Measurements from ENCODE around the gene EPHB1.

DNA sequence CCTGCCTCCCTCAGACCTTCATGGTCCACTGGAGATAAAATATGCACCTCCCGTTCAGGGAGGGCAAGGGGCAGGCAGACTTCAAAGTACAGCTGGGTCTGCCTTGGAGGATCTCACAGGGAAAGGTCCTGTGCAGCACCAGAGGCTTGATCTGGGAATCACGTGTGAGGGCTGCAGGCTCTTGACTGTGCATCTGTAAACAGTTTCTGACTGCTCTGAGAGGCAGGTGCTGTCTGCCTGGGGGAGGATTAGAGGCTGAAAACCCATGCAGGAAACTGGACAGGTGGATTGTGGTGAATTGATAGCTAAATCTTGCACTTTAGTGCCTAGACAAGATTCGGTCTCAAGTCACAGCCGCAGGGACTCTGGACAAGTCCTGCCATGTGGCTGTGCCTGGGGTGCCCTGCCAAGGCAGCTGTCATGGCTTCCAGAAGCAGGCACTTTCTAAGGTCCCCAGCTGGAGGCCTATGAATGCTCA is 239.3 kb downstream of the EPHB1 start:
- TF ChIP-seq POLR2A (IDR thresholded peaks at IDR 0.05) (no peak), POLR2AphosphoS5 (IDR thresholded peaks at IDR 0.05) (no peak)
- TF ChIP-seq, protein P1, sequence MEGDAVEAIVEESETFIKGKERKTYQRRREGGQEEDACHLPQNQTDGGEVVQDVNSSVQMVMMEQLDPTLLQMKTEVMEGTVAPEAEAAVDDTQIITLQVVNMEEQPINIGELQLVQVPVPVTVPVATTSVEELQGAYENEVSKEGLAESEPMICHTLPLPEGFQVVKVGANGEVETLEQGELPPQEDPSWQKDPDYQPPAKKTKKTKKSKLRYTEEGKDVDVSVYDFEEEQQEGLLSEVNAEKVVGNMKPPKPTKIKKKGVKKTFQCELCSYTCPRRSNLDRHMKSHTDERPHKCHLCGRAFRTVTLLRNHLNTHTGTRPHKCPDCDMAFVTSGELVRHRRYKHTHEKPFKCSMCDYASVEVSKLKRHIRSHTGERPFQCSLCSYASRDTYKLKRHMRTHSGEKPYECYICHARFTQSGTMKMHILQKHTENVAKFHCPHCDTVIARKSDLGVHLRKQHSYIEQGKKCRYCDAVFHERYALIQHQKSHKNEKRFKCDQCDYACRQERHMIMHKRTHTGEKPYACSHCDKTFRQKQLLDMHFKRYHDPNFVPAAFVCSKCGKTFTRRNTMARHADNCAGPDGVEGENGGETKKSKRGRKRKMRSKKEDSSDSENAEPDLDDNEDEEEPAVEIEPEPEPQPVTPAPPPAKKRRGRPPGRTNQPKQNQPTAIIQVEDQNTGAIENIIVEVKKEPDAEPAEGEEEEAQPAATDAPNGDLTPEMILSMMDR (IDR thresholded peaks at IDR 0.05), result no peak
